PC-9 (cell line): ENCODE results near the gene NFE2L3.

Experiments
- EZH2 ChIP-seq: fragments of 200-600 bp; sonication (generic); IDR thresholded peaks from 2 replicates; pipeline ENCODE4 v1.8.0; 2017; ENCODE audit warnings: antibody characterized with exemption, low read depth
- TF ChIP-seq, protein P1 (sequence below): fragments of 200-600 bp; sonication (generic); conservative IDR thresholded peaks from 2 replicates; pipeline ENCODE4 v1.6.1; 2017; ENCODE audit warnings: mixed run types, antibody characterized with exemption, mild to moderate bottlenecking, moderate library complexity

DNA sequence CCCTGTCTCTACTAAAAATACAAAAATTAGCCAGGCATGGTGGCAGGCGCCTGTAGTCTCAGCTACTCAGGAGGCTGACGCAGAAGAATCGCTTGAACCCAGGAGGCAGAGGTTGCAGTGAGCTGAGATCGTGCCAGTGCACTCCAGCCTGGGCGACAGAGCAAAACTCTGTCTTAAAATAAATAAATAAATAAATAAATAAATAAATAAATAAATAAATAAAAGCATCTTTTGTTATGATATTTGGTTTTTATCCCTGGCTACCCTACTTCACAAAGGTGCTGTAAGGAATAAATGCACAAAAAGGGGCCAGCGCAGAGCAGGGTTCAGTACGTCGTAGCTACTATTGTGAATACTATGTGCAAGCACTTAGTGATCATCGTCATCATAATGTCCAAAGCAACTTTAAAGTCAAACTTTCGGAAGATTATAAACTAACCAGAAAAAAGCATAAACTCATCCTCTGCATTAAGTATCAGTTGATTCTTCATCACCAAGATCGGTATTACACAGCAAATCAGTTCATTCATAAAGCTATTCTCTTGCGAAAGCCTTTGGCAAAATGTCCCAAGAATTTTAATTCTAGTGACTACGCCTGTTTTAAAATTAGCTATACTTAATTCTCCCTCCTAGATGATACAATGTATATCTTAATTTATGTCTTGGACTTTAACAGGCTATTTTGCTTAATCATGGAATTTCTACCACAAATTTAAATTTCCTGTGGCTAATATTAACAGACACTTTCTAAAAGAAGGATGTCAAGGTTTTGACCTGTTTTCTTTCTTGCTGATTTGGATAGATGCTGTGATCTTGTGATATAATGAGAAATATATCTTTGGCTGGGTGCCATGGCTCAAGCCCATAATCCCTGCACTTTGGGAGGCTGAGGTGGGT, 7.6 kb upstream of the NFE2L3 start:
- TF ChIP-seq, protein P1, sequence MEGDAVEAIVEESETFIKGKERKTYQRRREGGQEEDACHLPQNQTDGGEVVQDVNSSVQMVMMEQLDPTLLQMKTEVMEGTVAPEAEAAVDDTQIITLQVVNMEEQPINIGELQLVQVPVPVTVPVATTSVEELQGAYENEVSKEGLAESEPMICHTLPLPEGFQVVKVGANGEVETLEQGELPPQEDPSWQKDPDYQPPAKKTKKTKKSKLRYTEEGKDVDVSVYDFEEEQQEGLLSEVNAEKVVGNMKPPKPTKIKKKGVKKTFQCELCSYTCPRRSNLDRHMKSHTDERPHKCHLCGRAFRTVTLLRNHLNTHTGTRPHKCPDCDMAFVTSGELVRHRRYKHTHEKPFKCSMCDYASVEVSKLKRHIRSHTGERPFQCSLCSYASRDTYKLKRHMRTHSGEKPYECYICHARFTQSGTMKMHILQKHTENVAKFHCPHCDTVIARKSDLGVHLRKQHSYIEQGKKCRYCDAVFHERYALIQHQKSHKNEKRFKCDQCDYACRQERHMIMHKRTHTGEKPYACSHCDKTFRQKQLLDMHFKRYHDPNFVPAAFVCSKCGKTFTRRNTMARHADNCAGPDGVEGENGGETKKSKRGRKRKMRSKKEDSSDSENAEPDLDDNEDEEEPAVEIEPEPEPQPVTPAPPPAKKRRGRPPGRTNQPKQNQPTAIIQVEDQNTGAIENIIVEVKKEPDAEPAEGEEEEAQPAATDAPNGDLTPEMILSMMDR = no peak
- no peak for TF ChIP-seq EZH2
